Neural progenitor cell (in vitro differentiated cells): ENCODE data around the gene LRP3.

Experiments
- CTCF ChIP-seq: fragments of 200-600 bp; sonication (generic); IDR thresholded peaks from 2 replicates; pipeline ENCODE4 v1.5.1; 2017; ENCODE audit warnings: antibody characterized with exemption, mild to moderate bottlenecking
- EZH2 ChIP-seq: fragments of 200-600 bp; sonication (generic); IDR thresholded peaks from 2 replicates; pipeline ENCODE4 v1.6.1; 2017; ENCODE audit warnings: antibody characterized with exemption, mild to moderate bottlenecking, moderate library complexity

GRCh38 chr19:33215438-33216197 is 21.5 kb downstream of the LRP3 start:
- TF ChIP-seq CTCF (no peak), EZH2 (no peak)
